ENCODE data around the gene EIF4G3.

Gene EIF4G3

GRCh38 chr1:20974951-20975350, 201.7 kb downstream of the EIF4G3 start:
- TF ChIP-seq FOXM1 (IDR thresholded peaks at IDR 0.05; ENCODE audit: borderline replicate concordance, low read depth) (no peak), EGR1 (IDR thresholded peaks at IDR 0.05) (no peak), YY1 (IDR thresholded peaks at IDR 0.05; ENCODE audit: low read depth) (no peak), USF1 (IDR thresholded peaks at IDR 0.05) (no peak), RAD21 (IDR thresholded peaks at IDR 0.05; ENCODE audit: low read depth) (no peak)

GRCh38 chr1:20974069-20974468, 202.6 kb downstream of the EIF4G3 start:
- no peak for TF ChIP-seq EGR1 (IDR thresholded peaks at IDR 0.05)
- TF ChIP-seq REST (IDR thresholded peaks at IDR 0.05; ENCODE audit: low read depth): no peak
- TF ChIP-seq CREB1 (IDR thresholded peaks at IDR 0.05; ENCODE audit: low read depth): no peak
- TF ChIP-seq NFIC (IDR thresholded peaks at IDR 0.05): no peak
- no peak for TF ChIP-seq ZBTB7A (IDR thresholded peaks at IDR 0.05; ENCODE audit: low read depth)
- TF ChIP-seq USF1 (IDR thresholded peaks at IDR 0.05): no peak
- no peak for TF ChIP-seq TCF12 (IDR thresholded peaks at IDR 0.05; ENCODE audit: low read depth)
- no peak for TF ChIP-seq TEAD4 (IDR thresholded peaks at IDR 0.05)

GRCh38 chr1:20972855-20973254, 203.8 kb downstream of the EIF4G3 start:
- no peak for TF ChIP-seq CREB1 (IDR thresholded peaks at IDR 0.05; ENCODE audit: low read depth)
- no peak for TF ChIP-seq FOXM1 (IDR thresholded peaks at IDR 0.05; ENCODE audit: borderline replicate concordance, low read depth)
- TF ChIP-seq TCF12 (IDR thresholded peaks at IDR 0.05; ENCODE audit: low read depth): no peak
- TF ChIP-seq TAF1 (IDR thresholded peaks at IDR 0.05; ENCODE audit: low read depth): no peak
- TF ChIP-seq TEAD4 (IDR thresholded peaks at IDR 0.05): no peak
- TF ChIP-seq EP300 (IDR thresholded peaks at IDR 0.05; ENCODE audit: borderline replicate concordance): no peak
- no peak for TF ChIP-seq USF1 (IDR thresholded peaks at IDR 0.05)
- no peak for TF ChIP-seq CEBPB (IDR thresholded peaks at IDR 0.05)
- TF ChIP-seq REST (IDR thresholded peaks at IDR 0.05; ENCODE audit: low read depth): no peak
- TF ChIP-seq NFIC (IDR thresholded peaks at IDR 0.05): no peak

- no peak for TF ChIP-seq TEAD4 (IDR thresholded peaks at IDR 0.05)
- TF ChIP-seq EP300 (IDR thresholded peaks at IDR 0.05; ENCODE audit: borderline replicate concordance): no peak
- no peak for TF ChIP-seq TAF1 (IDR thresholded peaks at IDR 0.05; ENCODE audit: low read depth)
- no peak for TF ChIP-seq ZBTB7A (IDR thresholded peaks at IDR 0.05; ENCODE audit: low read depth)
- TF ChIP-seq USF1 (IDR thresholded peaks at IDR 0.05): no peak
- TF ChIP-seq CEBPB (IDR thresholded peaks at IDR 0.05): no peak
- TF ChIP-seq EGR1 (IDR thresholded peaks at IDR 0.05): no peak
- TF ChIP-seq CREB1 (IDR thresholded peaks at IDR 0.05; ENCODE audit: low read depth): no peak
- TF ChIP-seq REST (IDR thresholded peaks at IDR 0.05; ENCODE audit: low read depth): no peak
- TF ChIP-seq MAX (IDR thresholded peaks at IDR 0.05): no peak
These were observed 211.9 kb downstream of the EIF4G3 start for GRCh38 chr1:20964540-20965484.
